SK-N-MC (cell line): Measurements from ENCODE around the gene C1R.
"Not testable (repeated sequence)": the region's sequence is repeated elsewhere in the genome, so short reads cannot be mapped to it uniquely, and the experiment has no call there.

Experiments
- DNase-seq: peaks from one replicate; pipeline ENCODE4 v3.0.0-alpha.2; 2011; ENCODE audit warnings: low read depth, low spot score
- H3K27ac ChIP-seq: fragments of 200-600 bp; sonication (generic); 2 replicates; pipeline ENCODE4 v1.5.1; 2016; ENCODE audit warnings: mixed run types
- H3K36me3 ChIP-seq: fragments of 200-600 bp; sonication (generic); 2 replicates; pipeline ENCODE4 v1.6.1; 2017; ENCODE audit warnings: antibody characterized with exemption, low read length, mixed read lengths; ENCODE audit not compliant: insufficient read depth
- H3K4me3 ChIP-seq: fragments of 200-600 bp; sonication (generic); 2 replicates; pipeline ENCODE4 v1.5.1; 2016
- H3K9ac ChIP-seq: fragments of 200-600 bp; sonication (generic); 2 replicates; pipeline ENCODE4 v1.8.0; 2017; ENCODE audit warnings: mixed run types, mixed read lengths; ENCODE audit not compliant: insufficient read length
- H3K9me3 ChIP-seq: fragments of 200-600 bp; sonication (generic); 2 replicates; pipeline ENCODE4 v1.6.1; 2017; ENCODE audit warnings: low read depth, mild to moderate bottlenecking, antibody characterized with exemption, low read length, moderate library complexity, mixed read lengths
- EZH2 ChIP-seq: fragments of 200-600 bp; sonication (generic); IDR thresholded peaks from one replicate; pipeline ENCODE4 v1.6.1; 2017; ENCODE audit warnings: antibody characterized with exemption
- FOXP2 ChIP-seq: optimal IDR thresholded peaks from 2 replicates; pipeline ENCODE3; 2011; ENCODE audit warnings: mild to moderate bottlenecking, moderate library complexity; ENCODE audit not compliant: insufficient read depth; ENCODE audit errors: extremely low read length, control extremely low read depth
- POLR2AphosphoS5 ChIP-seq: IDR thresholded peaks from 2 replicates; pipeline ENCODE4 v1.6.1; 2012; ENCODE audit warnings: mild to moderate bottlenecking, low read depth, low read length, borderline replicate concordance

C1R gene

GRCh38 chr12:7113389-7113871 is 21.2 kb upstream of the C1R start:
- TF ChIP-seq POLR2AphosphoS5 (no peak), FOXP2 (no peak), EZH2 (no peak)
- no peak overlapping the region for H3K4me3 ChIP-seq
- no peaks in the 10 kb centered on the region for H3K9me3 ChIP-seq
- no peak overlapping the region for H3K27ac ChIP-seq
- H3K36me3 ChIP-seq: no peaks in the 10 kb centered on the region
- H3K9ac ChIP-seq: no peak overlapping the region
- no peak for DNase-seq

GRCh38 chr12:7112041-7112440 is 19.8 kb upstream of the C1R start:
- H3K4me3 ChIP-seq: no peak overlapping the region
- H3K9ac ChIP-seq: no peak overlapping the region
- no peak overlapping the region for H3K27ac ChIP-seq
- H3K9me3 ChIP-seq: no peaks in the 10 kb centered on the region
- DNase-seq: no peak
- TF ChIP-seq FOXP2: no peak
- TF ChIP-seq POLR2AphosphoS5: no peak
- no peak for TF ChIP-seq EZH2
- H3K36me3 ChIP-seq: no peaks in the 10 kb centered on the region

- H3K36me3 ChIP-seq: no peaks in the 10 kb centered on the region
- H3K9ac ChIP-seq: no peak overlapping the region
- no peak for DNase-seq
- no peak overlapping the region for H3K27ac ChIP-seq
- no peak for TF ChIP-seq EZH2
- no peak for TF ChIP-seq POLR2AphosphoS5
- TF ChIP-seq FOXP2: no peak
- peaks cover 6% of the 10 kb centered on the region; the same call in 1 of the 2 replicates for H3K9me3 ChIP-seq
- H3K4me3 ChIP-seq: no peak overlapping the region
Observed at GRCh38 chr12:7110661-7111060, 18.4 kb upstream of the C1R start.

GRCh38 chr12:7109572-7109920 is 17.3 kb upstream of the C1R start:
- no peak overlapping the region for H3K9ac ChIP-seq
- no peak for DNase-seq
- H3K36me3 ChIP-seq: no peaks in the 10 kb centered on the region
- no peak for TF ChIP-seq POLR2AphosphoS5
- no peak for TF ChIP-seq EZH2
- no peak for TF ChIP-seq FOXP2
- peaks cover 6% of the 10 kb centered on the region; the same call in 1 of the 2 replicates for H3K9me3 ChIP-seq
- no peak overlapping the region for H3K4me3 ChIP-seq
- H3K27ac ChIP-seq: no peak overlapping the region

- no peak for TF ChIP-seq FOXP2
- no peak for TF ChIP-seq EZH2
- TF ChIP-seq POLR2AphosphoS5: no peak
- no peak for DNase-seq
- peak within 1 kb of the TSS; percentile 71 for H3K9ac ChIP-seq
- H3K27ac ChIP-seq: no peak within 1 kb of the TSS
- H3K9me3 ChIP-seq: peaks cover 6% of the 10 kb centered on the region; the same call in 1 of the 2 replicates
- no peaks in the 10 kb centered on the region for H3K36me3 ChIP-seq
- H3K4me3 ChIP-seq: peak within 1 kb of the TSS; percentile 75
Observed at GRCh38 chr12:7108796-7109571, 16.7 kb upstream of the C1R start, which contains the start of gene C1RL. Gene C1RL, minus strand, starts transcription at chr12:7109214. Its CDS starts 34 bp downstream, at chr12:7109180.

- no peaks in the 10 kb centered on the region for H3K36me3 ChIP-seq
- TF ChIP-seq FOXP2 (no peak), POLR2AphosphoS5 (no peak), EZH2 (no peak)
- peak overlapping the region; percentile 45 for H3K9ac ChIP-seq
- peaks cover 6% of the 10 kb centered on the region; the same call in 1 of the 2 replicates for H3K9me3 ChIP-seq
- H3K27ac ChIP-seq: no peak overlapping the region
- H3K4me3 ChIP-seq: peak overlapping the region; percentile 44; the same call in 1 of the 2 replicates
- DNase-seq: no peak
Observed at GRCh38 chr12:7108003-7108795, 16.0 kb upstream of the C1R start.

GRCh38 chr12:7107636-7108002 is 15.4 kb upstream of the C1R start:
- DNase-seq: no peak
- no peak overlapping the region for H3K4me3 ChIP-seq
- no peaks in the 10 kb centered on the region for H3K36me3 ChIP-seq
- no peak overlapping the region for H3K9ac ChIP-seq
- peaks cover 6% of the 10 kb centered on the region; the same call in 1 of the 2 replicates for H3K9me3 ChIP-seq
- no peak for TF ChIP-seq EZH2
- no peak for TF ChIP-seq FOXP2
- no peak for TF ChIP-seq POLR2AphosphoS5
- H3K27ac ChIP-seq: no peak overlapping the region

- not testable (repeated sequence) for H3K9ac ChIP-seq, H3K27ac ChIP-seq, H3K4me3 ChIP-seq, H3K9me3 ChIP-seq, H3K36me3 ChIP-seq, DNase-seq
Observed at GRCh38 chr12:7107181-7107580, 14.9 kb upstream of the C1R start.

GRCh38 chr12:7106082-7106481 is 13.8 kb upstream of the C1R start:
- Histone ChIP-seq H3K9me3 (peaks cover 6% of the 10 kb centered on the region; the same call in 1 of the 2 replicates), H3K27ac (no peak overlapping the region), H3K4me3 (no peak overlapping the region), H3K36me3 (no peaks in the 10 kb centered on the region), H3K9ac (no peak overlapping the region)
- no peak for TF ChIP-seq POLR2AphosphoS5
- DNase-seq: no peak
